ENCODE measurements around the gene ANO1. TPM values are rescaled to one million over a fixed set of nuclear protein-coding genes. Genes with fewer than 3 reads are reported as not detected.

ANO1 gene
- total RNA-seq, 4 donors from 2014 or later: 25.3 to 107 (median 48.8) TPM

GRCh38 chr11:70109006-70109405 lies 30.9 kb downstream of the ANO1 start:
- intact Hi-C loops (cut with DNase I): no loop called here

GRCh38 chr11:70109903-70110302 lies 31.8 kb downstream of the ANO1 start:
- Histone ChIP-seq H3K4me3 (no peak overlapping the region), H3K4me1 (peaks cover 7 to 29% (median 10%) of the 10 kb centered on the region in 4 donors), H3K9me3 (no peaks in the 10 kb centered on the region), H3K27me3 (peaks cover 0 to 8% (median 0%) of the 10 kb centered on the region in 4 donors), H3K36me3 (no peaks in the 10 kb centered on the region), H3K27ac (replicated peaks in 1 of 4) (no peak overlapping the region)
- WGBS: 93% methylated on average over 6 of the region's 6 CpGs
- no peak for DNase-seq (ENCODE audit: extremely low spot score)
- intact Hi-C loops (cut with DNase I): no loop called here
- TF ChIP-seq CTCF (IDR thresholded peaks at IDR 0.05) (no peak), EP300 (IDR thresholded peaks at IDR 0.05) (no peak), POLR2A (IDR thresholded peaks at IDR 0.05; ENCODE audit: low read depth) (no peak), POLR2AphosphoS5 (IDR thresholded peaks at IDR 0.05) (no peak)

More at GRCh38 chr11:70109006-70109405, 30.9 kb downstream of the ANO1 start:
- H3K4me1 ChIP-seq: peaks cover 7 to 29% (median 10%) of the 10 kb centered on the region in 4 donors
- H3K9me3 ChIP-seq: no peaks in the 10 kb centered on the region
- H3K27me3 ChIP-seq: peaks cover 0 to 4% (median 0%) of the 10 kb centered on the region in 4 donors
- DNase-seq (ENCODE audit: extremely low spot score): no peak
- H3K4me3 ChIP-seq: no peak overlapping the region
- TF ChIP-seq POLR2A (IDR thresholded peaks at IDR 0.05; ENCODE audit: low read depth): no peak
- TF ChIP-seq POLR2AphosphoS5 (IDR thresholded peaks at IDR 0.05): no peak
- TF ChIP-seq EP300 (IDR thresholded peaks at IDR 0.05): no peak
- TF ChIP-seq CTCF (IDR thresholded peaks at IDR 0.05): no peak
- no peaks in the 10 kb centered on the region for H3K36me3 ChIP-seq
- WGBS: 78% methylated on average over 7 of the region's 7 CpGs
- no peak overlapping the region for H3K27ac ChIP-seq (replicated peaks in 1 of 4)

GRCh38 chr11:70110538-70111055 lies 32.5 kb downstream of the ANO1 start:
- H3K27ac ChIP-seq (replicated peaks in 1 of 4): peak overlapping the region; percentile 48 to 63 (median 52)
- intact Hi-C loops (cut with DNase I): no loop called here

GRCh38 chr11:70111269-70112016 lies 33.3 kb downstream of the ANO1 start:
- TF ChIP-seq POLR2A (IDR thresholded peaks at IDR 0.05; ENCODE audit: low read depth) (no peak), POLR2AphosphoS5 (IDR thresholded peaks at IDR 0.05) (no peak), CTCF (IDR thresholded peaks at IDR 0.05) (no peak), EP300 (IDR thresholded peaks at IDR 0.05) (no peak)
- 73% methylated on average over 21 of the region's 29 CpGs for WGBS
- Histone ChIP-seq H3K9me3 (no peaks in the 10 kb centered on the region), H3K27me3 (peaks cover 0 to 8% (median 0%) of the 10 kb centered on the region in 4 donors), H3K4me1 (peaks cover 2 to 20% (median 5%) of the 10 kb centered on the region in 4 donors), H3K36me3 (no peaks in the 10 kb centered on the region), H3K4me3 (no peak overlapping the region), H3K27ac (replicated peaks in 1 of 4) (peak overlapping the region; percentile 48 to 63 (median 52))
- DNase-seq (ENCODE audit: extremely low spot score): no peak
- intact Hi-C loops (cut with DNase I): no loop called here

More at GRCh38 chr11:70110538-70111055, 32.5 kb downstream of the ANO1 start:
- no peak for DNase-seq (ENCODE audit: extremely low spot score)
- 89% methylated on average over 13 of the region's 17 CpGs for WGBS
- no peaks in the 10 kb centered on the region for H3K36me3 ChIP-seq
- peaks cover 0 to 8% (median 0%) of the 10 kb centered on the region in 4 donors for H3K27me3 ChIP-seq
- H3K4me1 ChIP-seq: peaks cover 7 to 29% (median 10%) of the 10 kb centered on the region in 4 donors
- H3K9me3 ChIP-seq: no peaks in the 10 kb centered on the region
- TF ChIP-seq POLR2AphosphoS5 (IDR thresholded peaks at IDR 0.05): no peak
- TF ChIP-seq EP300 (IDR thresholded peaks at IDR 0.05): no peak
- no peak for TF ChIP-seq POLR2A (IDR thresholded peaks at IDR 0.05; ENCODE audit: low read depth)
- no peak for TF ChIP-seq CTCF (IDR thresholded peaks at IDR 0.05)
- H3K4me3 ChIP-seq: no peak overlapping the region

All from esophagus muscularis mucosa (tissue), 4 donors.